Measurements from ENCODE around the gene PRDM16.

The PRDM16 gene

DNA sequence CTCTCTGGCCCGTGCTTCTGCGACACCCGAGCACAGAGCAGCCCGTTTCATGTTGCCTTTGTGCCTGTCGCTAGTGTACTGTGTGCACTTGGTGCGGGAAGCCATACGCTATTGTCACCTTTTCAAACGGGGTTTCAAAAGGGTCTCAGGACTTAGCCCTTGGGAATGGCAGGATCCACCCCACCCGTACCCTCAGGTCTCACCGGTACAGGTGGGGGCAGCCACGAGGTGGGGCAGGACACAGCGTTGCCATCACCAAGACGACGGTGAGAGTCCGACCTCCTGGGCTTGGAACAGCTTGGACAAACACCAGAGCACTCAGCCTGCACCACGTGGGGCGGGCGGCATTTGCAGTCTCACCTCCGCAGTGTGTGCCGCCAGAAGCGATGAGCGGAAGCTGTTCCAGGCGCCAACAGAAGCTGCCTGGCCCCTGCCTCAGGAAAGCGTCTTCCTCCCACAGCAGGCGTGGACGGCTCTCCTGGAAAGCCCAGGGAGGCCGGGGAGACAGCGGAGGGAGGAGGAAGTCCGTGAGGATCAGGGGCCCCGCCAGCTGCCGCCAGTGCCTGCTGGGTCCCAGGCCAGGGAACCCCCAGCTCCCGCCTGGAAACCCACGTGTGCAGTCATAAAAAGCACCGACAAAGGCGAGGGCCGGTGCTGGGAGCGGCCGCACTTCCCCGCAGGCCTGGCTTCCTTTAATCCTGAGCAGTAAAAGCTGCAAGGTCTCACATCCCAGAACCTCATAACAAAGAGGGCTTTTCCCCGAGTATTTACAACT lies 254.2 kb downstream of the PRDM16 start:
- DNase-seq (ENCODE audit: low spot score), result no peak

DNA sequence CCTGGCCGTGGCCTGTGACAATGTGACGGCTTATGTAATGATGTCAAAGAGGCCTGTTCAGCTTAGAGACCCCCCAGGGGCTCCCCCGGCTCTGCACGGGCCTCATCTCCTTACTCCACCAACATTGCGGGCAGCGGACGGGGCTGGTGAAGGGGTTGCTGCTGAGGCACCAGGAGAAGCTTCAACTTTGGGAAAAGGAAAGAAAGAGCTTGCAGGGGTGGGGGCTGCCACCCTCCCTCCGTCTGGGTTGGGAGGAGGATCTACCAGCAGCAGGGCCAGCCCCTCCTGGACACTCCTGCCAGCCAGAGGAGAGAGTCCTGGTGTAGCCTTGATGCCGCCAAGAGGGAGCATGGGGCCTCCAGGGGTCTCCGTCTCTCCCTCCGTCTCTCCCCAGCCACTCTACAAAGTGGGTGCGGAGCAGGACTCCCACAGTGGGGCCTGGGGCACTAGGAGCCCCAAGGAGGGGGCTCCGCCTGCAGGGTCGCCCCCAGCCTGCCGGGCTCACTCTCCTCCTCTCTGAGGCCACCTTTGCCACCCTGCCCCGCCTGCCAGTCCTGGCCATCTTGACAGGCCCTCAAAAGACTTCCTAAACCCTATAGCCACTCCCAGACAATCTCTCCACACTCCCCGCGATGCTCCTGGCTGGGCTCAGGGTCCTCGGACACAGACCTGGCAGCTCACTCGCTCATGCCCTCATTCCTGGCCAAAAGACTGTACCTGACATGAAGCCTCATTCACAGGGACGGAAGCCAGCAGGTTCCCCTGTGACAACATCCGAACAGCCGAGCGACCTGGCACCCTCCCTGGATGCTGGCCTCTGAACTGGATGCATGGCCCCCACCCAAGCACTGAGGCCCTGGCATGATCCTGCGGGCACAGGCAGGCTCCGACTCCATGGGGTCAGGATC lies 255.0 kb downstream of the PRDM16 start:
- no peak for DNase-seq (ENCODE audit: low spot score)

DNA sequence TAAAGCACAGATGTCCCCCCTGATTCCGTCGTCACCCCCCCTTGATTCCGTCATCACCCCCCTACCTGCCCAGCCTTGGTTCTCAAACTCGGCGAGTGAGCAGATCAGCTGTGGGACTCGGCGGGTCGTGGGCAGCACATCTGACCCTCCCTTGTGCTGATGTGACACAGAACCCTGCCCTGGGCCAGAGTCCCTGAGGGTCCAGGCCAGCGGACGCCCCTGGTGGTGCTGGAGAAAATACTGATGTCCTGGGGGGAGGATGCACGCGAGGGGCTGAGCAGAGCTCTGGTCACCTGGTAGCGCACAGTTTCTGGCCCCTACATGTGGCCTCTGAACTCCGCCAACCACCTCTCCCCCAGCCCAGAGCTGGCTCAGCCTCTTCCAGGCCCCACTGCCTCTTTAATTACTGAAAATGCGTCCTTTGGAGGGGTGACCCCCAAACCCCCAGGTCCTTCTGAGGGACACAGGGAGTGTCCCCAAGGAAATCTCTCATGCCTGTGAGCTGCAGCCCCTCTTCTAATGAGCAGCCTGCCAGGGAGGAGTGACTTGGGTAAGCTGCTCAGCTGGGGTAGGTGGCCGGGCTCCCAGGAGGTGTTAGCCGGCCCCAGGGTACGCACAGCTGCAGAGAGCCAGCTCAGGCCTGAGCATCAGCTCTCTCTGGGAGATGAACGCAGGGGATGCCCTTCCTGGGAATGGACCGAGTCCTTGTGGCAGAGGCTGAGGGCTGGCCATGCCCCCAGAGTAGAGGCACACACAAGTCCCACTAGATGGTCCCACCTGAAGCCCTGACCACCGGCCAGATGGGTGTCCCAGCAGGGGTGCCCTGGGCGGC lies 255.9 kb downstream of the PRDM16 start:
- no peak for DNase-seq (ENCODE audit: low spot score)

DNA sequence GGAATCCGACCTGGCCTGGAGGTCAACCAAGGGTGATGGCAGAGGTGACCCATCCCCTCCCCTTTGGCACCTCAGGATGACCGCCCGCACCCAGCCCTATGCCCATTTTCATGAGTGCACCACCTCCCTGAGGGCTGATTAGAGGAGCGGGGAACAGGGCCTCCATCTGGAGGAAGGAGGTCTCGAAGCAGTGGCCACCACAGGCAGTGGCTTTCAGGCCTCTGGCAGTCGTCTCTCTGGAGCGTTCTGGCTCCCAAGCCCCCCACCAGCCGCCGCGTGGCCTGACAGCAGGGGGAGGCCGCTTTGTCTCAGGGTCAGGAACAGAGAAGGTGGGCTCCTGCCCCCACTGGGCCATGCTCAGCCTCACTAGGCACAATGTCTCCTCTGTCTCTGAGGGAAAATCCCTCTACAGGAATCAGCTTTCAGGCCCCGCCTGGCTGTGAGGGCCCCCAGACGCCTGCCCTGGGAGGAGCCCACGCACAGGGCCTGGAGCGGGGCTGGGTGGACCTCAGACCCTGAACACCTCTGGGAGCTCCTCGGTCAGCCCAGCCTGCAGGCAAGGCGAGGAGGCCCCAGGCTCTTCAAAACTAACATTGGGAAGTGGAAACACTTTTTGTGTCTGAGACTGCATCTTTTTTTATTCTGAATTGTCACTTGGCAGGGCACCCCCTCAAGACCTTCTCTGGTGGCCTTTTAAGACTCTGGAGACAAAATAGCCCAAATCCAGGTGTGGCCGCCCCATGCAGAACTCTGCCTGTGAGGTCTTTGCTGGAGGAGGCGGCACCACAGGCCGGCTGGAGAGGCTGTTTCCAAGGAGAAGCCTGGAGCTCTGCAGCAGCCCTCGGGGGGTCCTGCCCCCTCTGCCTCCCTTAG lies 257.7 kb downstream of the PRDM16 start:
- DNase-seq (ENCODE audit: low spot score), result no peak

DNA sequence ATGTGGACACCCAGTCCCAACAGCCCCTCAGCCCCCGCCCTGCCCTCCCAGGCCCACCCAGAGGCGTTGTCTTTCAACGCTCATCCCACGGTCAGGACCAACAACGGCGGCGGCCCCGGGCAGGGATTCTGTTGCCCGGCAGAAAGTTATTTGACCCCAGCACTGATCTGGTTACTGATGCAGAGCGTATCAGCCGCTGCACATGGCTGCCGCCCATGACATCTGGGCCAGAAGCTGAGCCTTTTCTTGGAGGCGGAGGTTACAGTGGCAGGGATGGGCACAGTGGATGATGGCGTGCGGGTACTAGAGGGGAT lies 258.3 kb downstream of the PRDM16 start:
- DNase-seq (ENCODE audit: low spot score), result no peak

DNA sequence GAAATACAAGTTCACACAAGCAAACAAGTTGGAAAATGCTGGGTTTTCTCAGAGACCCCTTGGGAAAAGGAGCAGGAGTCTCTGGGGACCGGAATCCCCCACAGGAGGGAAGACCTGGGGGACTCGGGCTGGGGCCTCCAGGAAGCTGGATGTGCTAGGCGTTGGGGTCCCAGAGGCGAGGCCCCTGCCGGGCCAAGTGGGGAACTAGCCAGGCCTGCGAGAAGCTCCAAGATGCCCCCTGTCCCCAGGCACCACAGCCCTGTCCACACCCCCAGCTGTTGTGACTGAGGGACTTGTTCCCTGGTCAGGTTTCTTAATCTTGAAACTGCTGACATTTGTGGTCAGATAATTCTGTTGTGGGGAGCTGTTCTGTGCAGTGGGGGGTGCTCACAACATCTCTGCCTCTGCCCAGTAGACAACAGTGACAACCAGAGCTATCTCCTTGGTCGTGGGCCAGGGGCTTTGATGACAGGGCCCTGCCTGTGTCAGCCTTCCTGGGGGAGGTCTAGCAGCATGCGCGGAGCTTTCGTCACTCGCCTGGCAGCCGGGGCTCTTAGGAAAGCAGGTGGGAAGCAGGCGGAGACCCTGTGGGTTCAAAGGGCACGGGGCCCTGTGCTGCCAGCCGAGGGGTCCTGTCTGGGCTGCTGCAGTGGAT lies 259.1 kb downstream of the PRDM16 start:
- no peak for DNase-seq (ENCODE audit: low spot score)

DNA sequence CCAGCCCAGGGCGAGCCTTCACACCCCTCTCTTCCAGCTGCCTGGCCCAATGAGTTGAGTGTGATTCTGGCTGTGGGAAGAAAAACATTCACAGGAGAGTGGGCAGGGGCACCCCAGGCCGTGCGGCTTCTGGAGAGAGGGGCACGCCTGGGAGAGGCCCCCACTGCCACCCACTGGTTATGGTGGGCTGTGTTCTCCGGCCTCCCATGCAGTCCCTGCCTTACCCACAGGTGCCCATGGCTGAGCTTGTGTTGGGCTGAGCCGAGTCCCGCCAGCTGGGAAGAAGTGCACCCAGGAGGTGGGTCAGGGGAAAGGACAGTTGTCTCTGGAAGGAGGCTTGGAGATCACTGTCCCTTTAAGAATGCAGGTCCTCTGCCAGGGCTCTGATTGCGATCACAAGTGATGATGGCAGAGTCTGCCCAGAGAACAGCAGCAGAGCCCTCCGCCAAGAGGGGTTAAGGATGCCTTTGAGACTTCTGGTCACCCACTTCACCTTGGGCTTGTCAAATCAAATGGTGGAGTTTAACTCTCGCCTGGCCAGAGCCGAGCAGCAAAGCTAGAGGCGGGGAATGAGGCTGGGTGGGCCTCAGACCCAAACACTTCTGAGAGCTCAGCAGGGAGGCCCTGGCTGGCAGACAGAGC lies 260.8 kb downstream of the PRDM16 start:
- DNase-seq (ENCODE audit: low spot score), result no peak

DNA sequence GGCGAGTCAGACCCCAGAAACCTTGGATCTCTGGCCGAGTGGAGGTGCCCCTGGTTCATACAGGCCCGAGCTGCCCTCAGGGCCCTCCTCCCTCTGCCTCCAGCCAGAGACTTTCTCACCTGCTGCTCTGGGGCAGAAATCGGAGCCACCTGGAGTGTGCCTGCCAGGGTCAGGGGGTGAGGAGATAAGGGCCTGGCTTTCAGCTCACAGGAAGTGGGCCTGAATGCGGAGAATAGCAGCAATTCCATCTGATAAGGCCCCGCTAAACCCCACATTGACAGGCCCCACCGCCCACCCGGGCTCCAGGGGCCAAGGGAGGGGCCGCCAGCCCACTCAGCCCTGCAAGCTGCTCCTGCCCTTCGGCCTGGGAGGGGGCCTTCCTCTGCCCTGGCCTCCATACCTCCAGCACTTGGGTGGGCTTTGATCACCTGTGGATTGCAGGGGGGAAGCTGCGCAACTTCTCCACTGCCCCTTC lies 261.8 kb downstream of the PRDM16 start:
- no peak for DNase-seq (ENCODE audit: low spot score)

DNA sequence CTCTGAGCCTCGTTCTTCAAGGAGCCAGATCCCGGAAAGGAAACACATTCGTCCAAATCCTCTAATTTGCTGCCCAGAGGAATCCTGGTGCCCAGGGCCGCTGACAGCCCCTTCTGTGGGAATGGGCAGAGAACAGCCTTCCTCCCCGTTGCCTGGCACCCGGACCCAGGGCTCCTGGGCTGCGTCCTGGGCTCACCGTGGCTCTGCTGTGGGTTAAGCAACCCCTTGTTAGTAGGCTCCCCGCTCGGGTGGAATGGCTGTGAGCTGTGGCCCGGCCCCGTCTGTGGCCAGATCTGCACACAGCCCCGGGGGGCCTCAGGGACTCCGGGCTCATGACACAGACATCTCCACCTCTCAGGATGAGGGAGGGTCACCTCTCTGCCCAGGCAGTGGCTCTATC lies 262.6 kb downstream of the PRDM16 start:
- no peak for DNase-seq (ENCODE audit: low spot score)

DNA sequence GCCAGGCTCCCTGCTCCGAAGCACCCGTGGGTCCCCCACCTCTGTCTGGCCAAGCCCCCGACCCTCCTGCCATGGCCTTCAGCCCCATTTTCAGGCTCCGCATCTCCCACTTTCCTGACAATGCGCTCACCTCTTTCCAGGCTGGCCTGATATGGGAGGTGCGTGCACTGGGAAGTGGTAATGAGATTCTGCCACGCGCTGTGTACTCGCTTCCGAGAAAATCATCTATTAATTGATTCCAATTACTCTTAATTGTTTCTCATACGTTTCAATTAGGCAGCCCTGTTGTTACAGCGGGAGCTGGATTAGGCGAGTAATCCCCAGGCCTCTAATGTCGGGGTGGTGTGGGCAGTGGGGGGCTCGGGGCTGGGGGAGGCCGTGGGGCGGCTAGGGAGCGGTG lies 263.0 kb downstream of the PRDM16 start:
- no peak for DNase-seq (ENCODE audit: low spot score)

DNA sequence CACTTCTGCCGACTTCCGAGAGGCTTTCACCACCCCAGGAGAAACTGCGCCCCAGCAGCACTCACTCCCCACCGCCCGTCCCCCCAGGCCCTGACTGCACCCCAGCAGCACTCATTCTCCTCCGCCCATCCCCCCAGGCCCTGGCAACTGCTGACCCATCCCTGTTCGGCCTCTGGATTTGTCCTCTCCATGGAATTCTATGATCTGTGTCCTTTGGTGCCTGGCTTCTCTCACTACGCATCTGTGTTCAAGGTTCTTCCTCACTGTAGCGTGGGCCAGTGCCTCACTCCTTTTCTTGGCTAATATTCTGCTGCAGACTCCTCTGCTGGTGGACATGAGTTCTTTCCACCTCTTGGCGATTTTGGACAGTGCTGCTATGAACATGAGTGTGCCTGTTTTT lies 263.7 kb downstream of the PRDM16 start:
- no peak for DNase-seq (ENCODE audit: low spot score)

DNA sequence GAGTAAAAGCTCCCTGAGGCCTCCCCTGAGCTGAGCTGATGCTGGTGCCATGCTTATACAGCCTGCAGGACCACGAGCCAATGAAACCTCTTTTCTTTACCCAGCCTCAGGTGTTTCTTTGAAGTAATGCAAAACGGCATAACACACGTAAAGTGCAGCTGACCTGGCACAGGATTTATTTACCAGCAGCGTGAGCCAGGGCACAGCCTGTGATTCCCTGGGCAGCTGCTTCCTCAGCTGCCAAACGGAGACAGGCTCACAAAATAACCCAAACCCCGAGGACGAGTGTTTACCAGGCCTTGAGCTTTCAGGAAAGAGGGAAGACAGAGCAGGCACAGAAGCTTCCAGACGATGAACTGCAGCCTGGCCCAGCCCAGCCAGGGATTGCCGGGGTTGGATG lies 264.9 kb downstream of the PRDM16 start:
- DNase-seq (ENCODE audit: low spot score), result no peak

DNA sequence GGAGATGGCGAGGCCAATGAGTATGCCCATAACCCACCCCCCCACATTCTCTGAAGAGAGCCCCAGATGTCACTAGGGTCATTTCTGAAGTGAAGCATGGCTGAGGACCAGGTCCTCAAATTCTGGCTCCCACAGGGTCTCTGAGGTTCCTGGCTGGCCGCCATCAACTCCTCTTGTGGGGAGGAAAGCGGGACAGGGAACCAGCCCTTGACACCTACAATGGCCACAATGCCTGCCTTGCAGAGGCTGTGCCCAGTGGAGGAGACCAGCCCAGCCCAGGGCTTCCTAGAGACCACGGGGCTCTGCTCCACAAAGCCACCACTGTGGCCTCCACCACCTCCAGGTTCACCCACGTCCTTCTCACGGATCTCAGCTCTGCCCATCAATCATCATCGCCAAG lies 265.4 kb downstream of the PRDM16 start:
- no peak for DNase-seq (ENCODE audit: low spot score)

DNA sequence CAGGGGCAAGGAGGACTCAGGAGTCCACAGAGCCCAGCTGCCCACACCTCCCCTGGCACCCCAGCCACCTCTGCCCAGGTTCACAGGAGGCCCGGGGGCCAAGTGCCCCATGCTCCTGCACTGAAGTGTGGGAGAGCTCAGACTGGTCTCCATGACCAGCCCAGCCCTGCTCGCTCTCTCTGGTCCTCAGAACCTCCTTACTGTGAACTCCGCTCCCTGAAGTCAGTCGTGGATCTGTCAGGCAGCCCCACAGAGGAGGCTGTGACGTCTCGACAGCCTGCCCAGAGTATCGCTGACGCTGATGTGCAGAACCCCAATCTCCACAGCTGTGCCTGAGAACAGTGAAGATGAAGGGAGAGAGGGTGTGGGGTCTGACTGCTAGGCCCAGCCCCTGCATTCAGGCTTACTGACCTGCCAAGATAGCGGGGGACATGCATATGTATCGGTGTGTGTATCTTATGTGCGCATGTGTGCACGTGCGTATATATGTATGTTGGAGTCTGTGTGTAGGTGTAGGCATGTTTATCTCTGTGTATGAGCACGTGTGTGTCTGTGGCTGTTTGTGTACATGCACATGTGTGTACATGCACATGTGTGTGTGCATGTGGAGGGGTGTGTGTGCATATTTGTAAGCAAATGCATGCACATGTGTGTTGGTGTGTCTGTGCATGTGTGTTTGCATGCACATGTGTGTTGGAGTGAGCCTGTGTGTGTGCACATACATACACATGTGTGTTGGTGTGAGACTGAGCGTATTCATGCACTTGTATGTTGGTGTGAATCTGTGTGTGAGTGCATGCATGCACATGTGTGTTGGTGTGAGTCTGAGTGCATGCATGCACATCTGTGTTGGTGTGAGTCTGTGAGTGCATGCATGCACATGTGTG lies 267.0 kb downstream of the PRDM16 start:
- DNase-seq (ENCODE audit: low spot score), result no peak

DNA sequence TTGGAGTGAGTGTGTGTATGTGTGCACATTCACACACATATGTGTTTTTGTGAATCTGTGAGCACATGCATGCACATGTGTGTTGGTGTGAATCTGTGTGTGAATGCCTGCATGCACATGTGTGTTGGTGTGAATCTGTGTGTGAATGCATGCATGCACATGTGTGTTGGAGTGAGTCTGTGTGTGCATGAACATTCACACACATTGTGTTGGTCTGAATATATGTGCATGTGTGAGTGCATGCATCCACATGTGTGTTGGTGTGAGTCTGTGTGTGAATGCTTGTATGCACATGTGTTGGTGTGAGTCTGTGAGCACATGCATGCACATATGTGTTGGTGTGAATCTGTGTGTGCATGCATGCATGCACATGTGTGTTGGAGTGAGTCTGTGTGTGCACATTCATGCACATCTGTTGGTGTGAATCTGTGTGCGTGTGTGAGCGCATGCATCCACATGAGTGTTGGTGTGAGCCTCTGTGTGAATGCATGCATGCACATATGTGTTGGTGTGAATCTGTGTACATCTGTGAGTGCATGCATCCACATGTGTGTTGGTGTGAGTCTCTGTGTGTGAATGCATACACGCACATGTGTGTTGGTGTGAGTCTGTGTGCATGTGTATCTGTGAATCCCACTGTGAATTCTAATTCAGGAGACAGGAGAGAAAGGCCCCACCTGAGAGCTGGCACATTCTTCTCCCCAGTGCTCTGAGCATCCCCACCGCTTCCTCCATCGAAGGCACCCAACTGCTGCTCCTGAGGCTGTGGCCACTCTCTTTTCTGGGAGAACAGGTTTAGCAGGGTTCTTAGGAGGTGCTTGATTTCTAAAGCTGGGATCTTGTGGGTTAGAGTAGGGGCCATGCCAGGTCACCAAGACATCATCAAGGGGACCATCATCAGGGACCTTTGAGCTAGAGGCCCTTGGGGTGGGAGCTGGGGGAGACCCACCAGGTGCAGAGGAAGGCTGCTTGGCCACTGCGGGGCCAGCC lies 267.9 kb downstream of the PRDM16 start:
- DNase-seq (ENCODE audit: low spot score), result no peak

DNA sequence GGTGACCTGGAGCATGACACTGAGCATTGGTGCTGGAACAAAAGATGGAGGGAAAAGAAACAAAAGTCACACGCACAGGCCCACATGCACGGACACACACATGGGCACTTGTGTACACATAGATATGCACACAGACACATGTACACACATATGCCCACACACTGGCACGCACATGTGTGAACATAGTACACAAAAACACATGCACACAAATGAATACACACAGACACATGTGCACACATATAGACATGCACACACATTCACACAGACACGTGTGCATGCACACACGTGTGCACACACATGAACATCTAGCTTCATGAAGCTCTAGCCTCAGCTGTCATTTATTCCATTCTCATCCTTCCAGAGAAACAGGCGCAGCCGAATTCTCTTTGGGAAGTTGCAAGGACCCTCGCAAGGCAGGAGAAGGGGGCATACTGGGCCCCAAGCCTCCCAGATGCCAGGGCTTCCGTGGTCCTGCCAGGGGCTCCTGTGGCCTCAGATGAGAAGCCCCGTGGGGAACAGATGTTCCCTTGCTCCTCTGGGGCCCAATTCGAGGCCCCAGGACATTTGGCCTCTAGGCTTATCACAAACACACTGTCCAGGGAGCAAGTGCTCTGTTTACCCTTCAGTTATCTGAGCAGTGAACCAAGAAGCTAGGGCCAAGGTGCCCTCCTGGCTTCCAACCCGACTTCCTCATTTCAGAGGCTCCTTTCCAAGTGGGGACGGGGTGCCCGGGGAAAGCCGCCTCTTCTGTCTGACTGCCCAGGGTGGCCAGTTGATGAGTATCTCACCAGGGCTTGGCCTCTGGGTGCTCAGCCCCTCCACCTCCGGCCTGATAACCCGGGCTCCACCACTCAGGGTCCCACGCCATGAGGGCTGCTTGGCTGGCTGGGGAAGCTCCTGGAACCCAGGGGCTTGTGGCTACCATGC lies 269.1 kb downstream of the PRDM16 start:
- no peak for DNase-seq (ENCODE audit: low spot score)

DNA sequence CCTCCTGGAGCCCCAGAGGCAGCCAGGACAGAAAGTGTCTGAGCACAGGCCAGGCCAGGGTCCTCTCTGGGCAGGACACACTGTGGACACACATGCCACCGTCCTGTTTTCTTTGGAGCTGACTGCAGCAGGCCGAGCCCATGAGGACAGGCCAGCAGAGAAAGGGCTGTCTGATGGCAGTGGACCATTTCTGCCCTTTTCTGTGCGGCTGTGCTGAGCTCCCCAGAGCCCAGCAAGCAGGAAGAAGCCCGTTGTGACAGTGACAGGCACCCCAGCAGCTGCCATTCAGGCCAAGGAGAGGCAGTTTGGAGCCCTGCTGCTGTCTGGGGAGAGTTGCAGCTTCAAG lies 269.7 kb downstream of the PRDM16 start:
- DNase-seq (ENCODE audit: low spot score), result no peak
